Keratinocyte (primary cell): ENCODE measurements around the gene MANBA. TPM values are rescaled to one million over a fixed set of nuclear protein-coding genes. Genes with fewer than 3 reads are reported as not detected.

Experiments
- DNase-seq: peaks from one replicate; pipeline ENCODE4 v3.0.0-alpha.2; 2011; ENCODE audit warnings: low read depth, missing footprints, low spot score
- FAIRE-seq: peaks from 2 replicates; lab custom pipeline; 2011; peaks lifted over from hg19 to GRCh38; lab: Jason Lieb, UNC
- H2AFZ ChIP-seq: 2 replicates; pipeline ENCODE4 v1.6.0; 2012; ENCODE audit warnings: low read length, control low read depth, inconsistent platforms; ENCODE audit not compliant: control insufficient read depth
- H3K27ac ChIP-seq: 2 replicates; pipeline ENCODE4 v1.5.1; 2011; ENCODE audit warnings: low read length; ENCODE audit not compliant: control insufficient read depth, insufficient read depth
- H3K27me3 ChIP-seq: 3 replicates; pipeline ENCODE4 v1.6.0; 2011; ENCODE audit warnings: low read length; ENCODE audit not compliant: control insufficient read depth, insufficient read depth; ENCODE audit errors: extremely low read depth
- H3K36me3 ChIP-seq, 2 experiments: 2 replicates in 1 of 2; 3 replicates in 1 of 2; pipeline ENCODE4 v1.5.1; 2011; ENCODE audit warnings: low read length in 2 of 2, mild to moderate bottlenecking in 1 of 2; ENCODE audit not compliant: control insufficient read depth in 2 of 2, insufficient read depth in 2 of 2; ENCODE audit errors: extremely low read depth in 1 of 2
- H3K4me1 ChIP-seq: 3 replicates; pipeline ENCODE4 v1.5.1; 2011; ENCODE audit warnings: low read length; ENCODE audit not compliant: control insufficient read depth, insufficient read depth; ENCODE audit errors: extremely low read depth
- H3K4me2 ChIP-seq: 3 replicates; pipeline ENCODE4 v1.6.0; 2011; ENCODE audit warnings: low read depth, low read length; ENCODE audit not compliant: control insufficient read depth, insufficient read depth; ENCODE audit errors: extremely low read depth
- H3K4me3 ChIP-seq, 3 experiments: fragments of 200-600 bp in 1 of 3; sonication (generic) in 1 of 3; 2 replicates in 2 of 3; 3 replicates in 1 of 3; pipeline ENCODE4 v1.5.1; 2011 to 2016; ENCODE audit warnings: low read length in 3 of 3, mild to moderate bottlenecking in 3 of 3, control low read depth in 2 of 3, inconsistent platforms in 1 of 3, low read depth in 1 of 3, mixed read lengths in 1 of 3, mixed run types in 1 of 3, moderate library complexity in 1 of 3; ENCODE audit not compliant: control insufficient read depth in 2 of 3, insufficient read depth in 2 of 3; ENCODE audit errors: extremely low read depth in 1 of 3
- H3K79me2 ChIP-seq: 2 replicates; pipeline ENCODE4 v1.6.0; 2012; ENCODE audit warnings: low read length; ENCODE audit not compliant: control insufficient read depth, insufficient read depth
- H3K9ac ChIP-seq: 3 replicates; pipeline ENCODE4 v1.6.0; 2011; ENCODE audit warnings: low read length; ENCODE audit not compliant: control insufficient read depth, insufficient read depth; ENCODE audit errors: extremely low read depth
- H3K9me1 ChIP-seq: 3 replicates; pipeline ENCODE4 v1.6.0; 2011; ENCODE audit warnings: low read length; ENCODE audit not compliant: control insufficient read depth, insufficient read depth; ENCODE audit errors: extremely low read depth
- H3K9me3 ChIP-seq: 2 replicates; pipeline ENCODE4 v1.5.1; 2012; ENCODE audit warnings: low read depth, low read length; ENCODE audit not compliant: control insufficient read depth
- H4K20me1 ChIP-seq: 3 replicates; pipeline ENCODE4 v1.6.0; 2011; ENCODE audit warnings: low read length; ENCODE audit not compliant: control insufficient read depth, insufficient read depth; ENCODE audit errors: extremely low read depth
- EZH2 ChIP-seq: IDR thresholded peaks from one replicate; pipeline ENCODE4 v1.6.1; 2012; ENCODE audit warnings: inconsistent platforms, mild to moderate bottlenecking, low read length, moderate library complexity
- dilution Hi-C: fragments of 300-500 bp; cut with MboI; formaldehyde crosslinking; loops from one replicate; pipeline ENCODE4 v1.7.0; 2020; ENCODE audit warnings: low sequenced_read_pairs; ENCODE audit not compliant: extremely low pct_ligation_motif_present
- polyA plus RNA-seq, 5 experiments: library from polyadenylated mRNA; depleted of rRNA in 3 of 5; stranded (reverse) in 3 of 5; stranded (forward) in 1 of 5; unstranded in 1 of 5; fragments of >200 nt; gene quantifications; 1 replicate in 1 of 5; 2 replicates in 3 of 5; 3 replicates in 1 of 5; pipeline versions ENCODE4 v1.2.1 to v1.2.3, GENCODE V29; 2011 to 2012; ENCODE audit warnings: missing spikeins in 2 of 5, low read depth in 1 of 5, low replicate concordance in 1 of 5
- TF ChIP-seq, protein P1 (sequence below), 3 experiments: IDR thresholded peaks in 1 of 3; conservative IDR thresholded peaks in 1 of 3; optimal IDR thresholded peaks in 1 of 3; 2 replicates in 2 of 3; 3 replicates in 1 of 3; pipeline versions ENCODE3 to v1.5.1; 2011; ENCODE audit warnings: low read length in 3 of 3, mild to moderate bottlenecking in 3 of 3, moderate library complexity in 2 of 3, control low read depth in 1 of 3, inconsistent platforms in 1 of 3; ENCODE audit not compliant: insufficient read depth in 2 of 3; ENCODE audit errors: extremely low read depth in 1 of 3

MANBA gene
- polyA plus RNA-seq, 1 donor (not counting 4 experiments of a cell fraction or from before 2014, with no cell fraction given) = 9.3 TPM

GRCh38 chr4:102589743-102590142 lies 171.0 kb downstream of the MANBA start:
- no peak for DNase-seq
- H2AFZ ChIP-seq = no peak overlapping the region
- no peak for FAIRE-seq

DNA sequence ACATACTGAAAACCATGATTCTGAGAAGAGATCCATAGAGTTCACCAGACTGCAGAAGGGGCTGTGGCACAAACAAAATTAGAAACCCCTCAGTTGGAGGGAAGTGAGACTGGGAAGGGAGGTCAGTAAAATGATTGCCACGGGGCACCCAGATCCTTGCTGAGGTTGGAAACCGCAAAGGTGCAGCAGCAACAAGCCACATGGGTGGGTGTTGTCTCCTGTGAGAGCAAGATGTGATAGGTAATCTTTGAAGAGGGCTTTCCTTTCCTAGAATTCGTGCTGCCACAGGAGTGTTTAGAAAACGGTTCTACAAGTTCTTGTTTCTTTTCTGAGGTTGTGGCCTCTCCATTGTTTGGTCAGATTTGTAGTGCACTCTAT lies 174.1 kb downstream of the MANBA start:
- dilution Hi-C loops = no loop called here
- TF ChIP-seq, protein P1, sequence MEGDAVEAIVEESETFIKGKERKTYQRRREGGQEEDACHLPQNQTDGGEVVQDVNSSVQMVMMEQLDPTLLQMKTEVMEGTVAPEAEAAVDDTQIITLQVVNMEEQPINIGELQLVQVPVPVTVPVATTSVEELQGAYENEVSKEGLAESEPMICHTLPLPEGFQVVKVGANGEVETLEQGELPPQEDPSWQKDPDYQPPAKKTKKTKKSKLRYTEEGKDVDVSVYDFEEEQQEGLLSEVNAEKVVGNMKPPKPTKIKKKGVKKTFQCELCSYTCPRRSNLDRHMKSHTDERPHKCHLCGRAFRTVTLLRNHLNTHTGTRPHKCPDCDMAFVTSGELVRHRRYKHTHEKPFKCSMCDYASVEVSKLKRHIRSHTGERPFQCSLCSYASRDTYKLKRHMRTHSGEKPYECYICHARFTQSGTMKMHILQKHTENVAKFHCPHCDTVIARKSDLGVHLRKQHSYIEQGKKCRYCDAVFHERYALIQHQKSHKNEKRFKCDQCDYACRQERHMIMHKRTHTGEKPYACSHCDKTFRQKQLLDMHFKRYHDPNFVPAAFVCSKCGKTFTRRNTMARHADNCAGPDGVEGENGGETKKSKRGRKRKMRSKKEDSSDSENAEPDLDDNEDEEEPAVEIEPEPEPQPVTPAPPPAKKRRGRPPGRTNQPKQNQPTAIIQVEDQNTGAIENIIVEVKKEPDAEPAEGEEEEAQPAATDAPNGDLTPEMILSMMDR (optimal IDR thresholded peaks at IDR 0.05 in 1 of 3, IDR thresholded peaks at IDR 0.05 in 1 of 3, conservative IDR thresholded peaks at IDR 0.05 in 1 of 3; ENCODE audit: extremely low read depth in 1 of 3, insufficient read depth in 2 of 3, low read length in 3 of 3) = no peak
- TF ChIP-seq EZH2 = no peak
- H3K27ac ChIP-seq = no peak overlapping the region
- no peaks in the 10 kb centered on the region for H3K79me2 ChIP-seq
- no peak overlapping the region for H2AFZ ChIP-seq
- H3K27me3 ChIP-seq = no peaks in the 10 kb centered on the region
- H3K9me1 ChIP-seq = no peaks in the 10 kb centered on the region
- H3K36me3 ChIP-seq = peaks cover 7 to 13% of the 10 kb centered on the region in 2 experiments
- no peak overlapping the region for H3K4me2 ChIP-seq
- no peak overlapping the region for H3K4me3 ChIP-seq
- no peak for DNase-seq
- peaks cover 19% of the 10 kb centered on the region for H3K4me1 ChIP-seq
- H3K9me3 ChIP-seq = no peaks in the 10 kb centered on the region
- FAIRE-seq = peak; percentile 48
- no peaks in the 10 kb centered on the region for H4K20me1 ChIP-seq
- no peak overlapping the region for H3K9ac ChIP-seq

More at GRCh38 chr4:102589743-102590142, 171.0 kb downstream of the MANBA start:
- no peak for TF ChIP-seq EZH2
- TF ChIP-seq, protein P1 (optimal IDR thresholded peaks at IDR 0.05 in 1 of 3, IDR thresholded peaks at IDR 0.05 in 1 of 3, conservative IDR thresholded peaks at IDR 0.05 in 1 of 3; ENCODE audit: extremely low read depth in 1 of 3, insufficient read depth in 2 of 3, low read length in 3 of 3) = no peak
- H3K36me3 ChIP-seq = peaks cover 6 to 10% of the 10 kb centered on the region in 2 experiments
- no peaks in the 10 kb centered on the region for H3K79me2 ChIP-seq
- no peak overlapping the region for H3K9ac ChIP-seq
- no peak overlapping the region for H3K4me2 ChIP-seq
- peaks cover 23% of the 10 kb centered on the region for H3K4me1 ChIP-seq
- no peaks in the 10 kb centered on the region for H3K9me3 ChIP-seq
- dilution Hi-C loops = no loop called here
- no peaks in the 10 kb centered on the region for H3K9me1 ChIP-seq
- H4K20me1 ChIP-seq = no peaks in the 10 kb centered on the region
- H3K27ac ChIP-seq = no peak overlapping the region
- no peaks in the 10 kb centered on the region for H3K27me3 ChIP-seq
- no peak overlapping the region for H3K4me3 ChIP-seq
